AG04449 (cell line): Measurements from ENCODE around the gene LSG1.

ENCODE experiments used
- CTCF ChIA-PET: fragments of 350-600 bp; formaldehyde crosslinking; extraction: SDS; loops from one replicate; lab custom pipeline; 2021; ENCODE audit warnings: antibody characterized with exemption; lab: Yijun Ruan, JAX
- POLR2A ChIA-PET: fragments of 400-600, 350-600 bp; formaldehyde crosslinking; extraction: SDS; loops from one replicate; lab custom pipeline; 2020; ENCODE audit warnings: antibody characterized with exemption, inconsistent platforms; lab: Yijun Ruan, JAX
- DNase-seq: peaks from one replicate; pipeline ENCODE4 v3.0.0-alpha.2; 2010; ENCODE audit warnings: low read depth, low spot score
- H3K4me3 ChIP-seq: 2 replicates; pipeline ENCODE4 v1.5.1; 2011; ENCODE audit warnings: low read depth, mild to moderate bottlenecking, control low read depth, low read length
- CTCF ChIP-seq: IDR thresholded peaks from one replicate; pipeline ENCODE4 v1.5.1; 2011; ENCODE audit warnings: mild to moderate bottlenecking, moderate library complexity, low read length, control low read depth, inconsistent platforms; ENCODE audit not compliant: insufficient read depth; ENCODE audit errors: missing control alignments

LSG1 gene

DNA sequence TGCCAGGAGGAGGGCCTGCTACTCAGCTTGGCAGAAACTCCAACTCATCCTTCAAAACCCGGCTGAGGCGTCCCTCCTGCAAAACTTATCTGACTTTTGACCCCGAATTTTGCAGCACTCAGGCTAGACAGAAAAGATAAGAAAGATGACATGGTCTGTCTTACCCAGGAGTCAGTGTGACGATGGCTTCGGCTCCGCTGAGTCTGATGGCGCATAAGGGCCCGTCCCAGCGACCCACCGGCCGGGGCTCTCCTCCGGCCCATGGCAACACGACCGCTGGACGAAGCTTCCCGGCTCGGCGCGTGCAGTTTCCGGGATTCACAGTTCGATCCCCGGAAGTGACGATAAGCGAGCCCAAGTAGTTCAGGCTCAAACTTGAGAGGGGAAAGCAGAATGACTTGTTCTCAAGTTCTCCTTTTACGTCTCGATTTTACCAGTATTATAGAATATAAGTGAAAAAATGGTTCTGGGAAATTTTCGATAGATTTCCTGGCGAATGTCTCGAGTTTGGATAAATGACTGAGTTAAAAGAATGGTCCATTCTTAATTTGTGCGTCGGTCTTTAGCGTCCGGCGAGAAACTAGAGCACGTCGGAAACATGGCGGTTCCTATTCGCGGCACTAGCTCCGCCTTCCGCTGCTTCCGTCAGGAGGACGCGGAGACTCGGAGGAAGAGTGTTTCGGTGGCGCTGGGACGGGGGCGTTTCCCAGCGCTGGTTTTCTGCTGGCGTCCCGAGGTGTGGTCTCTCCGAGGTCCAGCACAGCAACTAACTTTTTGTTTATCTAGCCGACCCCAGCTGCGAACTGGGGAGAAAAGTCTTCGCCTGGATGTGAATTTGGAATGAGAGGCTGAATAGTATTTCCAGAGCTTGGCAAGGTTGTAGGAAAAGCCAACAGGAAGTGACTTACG lies at the start of gene LSG1:
LSG1 (minus strand) TSS at position 292 of the 909 bp plus-strand sequence; CDS start at position 263, 29 bp downstream.
- TF ChIP-seq CTCF = no peak
- peak; percentile 71 for DNase-seq
- POLR2A ChIA-PET = interaction anchor here (0.6 to 3.2 kb wide), 6 partner anchors 10 to 869 kb away, joined by 3 to 25 read pairs (median 4); partner anchors contain the start of genes FAM43A and XXYLT1
- CTCF ChIA-PET = interaction anchor here (0.7 to 6.9 kb wide), 35 partner anchors 13 to 851 kb away, joined by 3 to 147 read pairs (median 7); partner anchors contain the start of genes FAM43A, TMEM44 and XXYLT1
- H3K4me3 ChIP-seq = peak within 1 kb of the TSS; percentile 89

DNA sequence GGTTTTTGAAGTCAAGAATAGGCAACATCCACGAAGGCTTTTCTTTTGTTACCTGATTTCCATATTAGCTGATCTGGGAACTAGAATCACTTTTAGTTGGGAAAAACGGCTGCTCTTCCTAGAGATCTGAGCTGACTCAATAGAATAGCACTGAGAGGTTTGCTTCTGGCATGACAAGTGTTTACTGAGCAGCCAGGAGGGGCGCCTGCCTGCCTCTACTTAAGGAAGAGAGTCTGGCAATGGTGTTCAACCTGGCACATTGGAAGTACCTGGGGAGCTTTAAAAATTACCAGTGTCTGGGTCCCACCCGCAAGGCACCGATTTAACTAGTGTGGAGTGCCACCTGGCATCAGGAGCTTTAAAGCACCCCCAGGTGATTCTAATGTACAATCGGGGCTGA lies 48.1 kb upstream of the LSG1 start:
- H3K4me3 ChIP-seq = no peak overlapping the region
- CTCF ChIA-PET = interaction anchor here (1.2 kb wide), 1 partner anchor 507 kb away, joined by 3 read pairs; no protein-coding TSS in a partner anchor
- no peak for TF ChIP-seq CTCF
- POLR2A ChIA-PET = no interaction called here
- DNase-seq = no peak

DNA sequence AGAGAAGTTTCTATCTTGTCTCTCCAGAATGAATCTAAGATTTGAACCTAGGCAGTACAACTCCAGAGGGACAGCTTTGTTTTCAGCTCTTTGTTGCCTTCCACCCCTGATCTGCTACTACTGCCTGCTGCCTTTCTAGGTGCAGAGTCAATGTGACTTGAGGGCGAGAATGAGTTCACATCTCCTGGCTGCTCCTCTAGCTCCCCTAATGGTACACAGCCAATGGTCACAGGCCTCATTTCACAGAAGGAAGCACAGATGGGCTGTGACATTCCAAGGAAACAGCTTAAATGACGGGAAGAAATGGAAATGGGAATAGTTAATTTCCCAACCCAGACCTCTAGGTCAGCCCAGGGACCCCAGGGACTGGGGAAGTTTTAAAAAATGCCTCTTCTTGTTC lies 46.1 kb upstream of the LSG1 start:
- no peak for TF ChIP-seq CTCF
- H3K4me3 ChIP-seq = no peak overlapping the region
- ChIA-PET CTCF (no interaction called here), POLR2A (no interaction called here)
- no peak for DNase-seq

DNA sequence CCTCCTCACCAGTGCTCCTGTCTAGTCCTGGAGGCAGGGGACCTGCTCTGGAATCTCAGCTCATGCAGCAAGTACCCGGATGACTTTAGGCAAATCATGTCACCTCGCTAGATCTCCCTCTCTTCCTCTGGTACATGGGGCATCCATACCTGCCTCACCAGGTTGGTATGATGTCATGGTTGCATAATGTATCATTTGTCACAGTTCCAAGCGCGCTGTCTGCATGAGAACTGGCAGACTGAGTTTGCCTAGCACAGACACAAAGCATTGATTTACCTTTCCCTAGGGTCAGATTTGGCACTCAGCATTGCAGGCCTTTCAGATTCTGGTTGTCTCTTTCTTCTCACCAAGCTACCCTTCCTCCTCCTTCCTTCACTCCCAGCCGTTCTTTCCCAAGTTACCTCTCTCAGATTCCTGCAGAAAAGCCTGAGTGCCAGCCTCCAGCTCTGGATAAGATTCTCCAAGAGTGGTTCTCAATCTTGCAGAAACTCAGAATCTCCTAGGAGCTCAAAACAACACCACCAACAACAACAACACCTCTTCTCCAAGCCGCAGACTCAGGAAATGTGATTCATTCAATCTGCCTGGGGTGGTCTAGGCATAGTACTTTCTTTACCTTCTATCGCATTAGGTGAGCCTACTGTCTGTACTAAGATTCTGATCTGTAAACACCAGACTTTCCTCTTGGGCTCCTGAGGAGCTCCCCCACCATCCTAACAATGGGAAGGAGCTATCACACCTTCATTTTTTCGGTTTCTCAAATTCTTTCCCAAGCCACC lies 43.2 kb upstream of the LSG1 start:
- no peak for DNase-seq
- H3K4me3 ChIP-seq = no peak overlapping the region
- TF ChIP-seq CTCF = no peak
- CTCF ChIA-PET = interaction anchor here (0.6 kb wide), 1 partner anchor 34 kb away, joined by 5 read pairs; no protein-coding TSS in a partner anchor
- POLR2A ChIA-PET = no interaction called here

- ChIA-PET CTCF (no interaction called here), POLR2A (no interaction called here)
- no peak overlapping the region for H3K4me3 ChIP-seq
- TF ChIP-seq CTCF = no peak
- DNase-seq = no peak
Observed at GRCh38 chr3:194714564-194714963, 42.6 kb upstream of the LSG1 start.

GRCh38 chr3:194714137-194714455 lies 42.1 kb upstream of the LSG1 start:
- no peak overlapping the region for H3K4me3 ChIP-seq
- no peak for TF ChIP-seq CTCF
- ChIA-PET POLR2A (no interaction called here), CTCF (no interaction called here)
- DNase-seq = no peak
